GM23338 (cell line): Measurements from ENCODE around the gene PCBP4. TPM values are rescaled to one million over a fixed set of nuclear protein-coding genes. Genes with fewer than 3 reads are reported as not detected.

ENCODE experiments used
- ATAC-seq: fragments of 200-7000 bp; cut with Tn5 transposase; 3 replicates; pipeline ENCODE4 v1.9.1; 2020
- DNase-seq: peaks from one replicate; pipeline ENCODE4 v3.0.0-alpha.2; 2015; ENCODE audit warnings: low spot score
- H2AFZ ChIP-seq: fragments of 200-600 bp; sonication (generic); 2 replicates; pipeline ENCODE4 v1.8.0; 2016; ENCODE audit warnings: antibody characterized with exemption, mild to moderate bottlenecking, moderate library complexity
- H3F3A ChIP-seq: fragments of 200-600 bp; sonication (generic); replicated peaks from 2 replicates; pipeline ENCODE4 v1.8.0; 2017; ENCODE audit warnings: antibody characterized with exemption, mixed run types, low read depth
- H3K27ac ChIP-seq: fragments of 200-600 bp; sonication (generic); 2 replicates; pipeline ENCODE4 v1.6.1; 2016; ENCODE audit warnings: low read depth
- H3K27me3 ChIP-seq: fragments of 200-600 bp; sonication (generic); 2 replicates; pipeline ENCODE4 v1.8.0; 2016; ENCODE audit warnings: mild to moderate bottlenecking, mixed run types, moderate library complexity; ENCODE audit not compliant: insufficient read depth
- H3K36me3 ChIP-seq: fragments of 200-600 bp; sonication (generic); 2 replicates; pipeline ENCODE4 v1.8.0; 2016; ENCODE audit warnings: mild to moderate bottlenecking; ENCODE audit not compliant: insufficient read depth
- H3K4me1 ChIP-seq: fragments of 200-600 bp; sonication (generic); 2 replicates; pipeline ENCODE4 v1.8.0; 2016; ENCODE audit warnings: mild to moderate bottlenecking, moderate library complexity; ENCODE audit not compliant: insufficient read depth
- H3K4me2 ChIP-seq: fragments of 200-600 bp; sonication (generic); 2 replicates; pipeline ENCODE4 v1.7.1; 2017; ENCODE audit warnings: mixed run types
- H3K4me3 ChIP-seq: fragments of 200-600 bp; sonication (generic); 2 replicates; pipeline ENCODE4 v1.6.1; 2016; ENCODE audit warnings: mixed run types
- H3K79me2 ChIP-seq: fragments of 200-600 bp; sonication (generic); replicated peaks from 2 replicates; pipeline ENCODE4 v1.8.0; 2017; ENCODE audit warnings: mild to moderate bottlenecking; ENCODE audit not compliant: insufficient read depth
- H3K9me2 ChIP-seq: fragments of 200-600 bp; sonication (generic); 2 replicates; pipeline ENCODE4 v1.8.0; 2017; ENCODE audit not compliant: insufficient read depth
- H4K20me1 ChIP-seq: fragments of 200-600 bp; sonication (generic); replicated peaks from 2 replicates; pipeline ENCODE4 v1.8.0; 2017; ENCODE audit warnings: mild to moderate bottlenecking; ENCODE audit not compliant: insufficient read depth
- H3K27ac Mint-ChIP-seq: 2 replicates; pipeline ENCODE4 v1.8.0; 2020; ENCODE audit warnings: inconsistent platforms, mild to moderate bottlenecking, moderate library complexity, mixed read lengths
- H3K27me3 Mint-ChIP-seq: 3 replicates; pipeline ENCODE4 v1.8.0; 2022; ENCODE audit warnings: low read depth, mild to moderate bottlenecking, moderate library complexity, mixed read lengths, inconsistent platforms; ENCODE audit not compliant: insufficient read depth, poor library complexity
- H3K36me3 Mint-ChIP-seq: 3 replicates; pipeline ENCODE4 v1.8.0; 2021; ENCODE audit warnings: low read depth, mild to moderate bottlenecking, inconsistent platforms, moderate library complexity, mixed read lengths
- H3K4me1 Mint-ChIP-seq: 3 replicates; pipeline ENCODE4 v1.8.0; 2020; ENCODE audit warnings: mild to moderate bottlenecking, inconsistent platforms, mixed read lengths
- H3K4me3 Mint-ChIP-seq: 3 replicates; pipeline ENCODE4 v1.8.0; 2021; ENCODE audit warnings: moderate library complexity, mild to moderate bottlenecking, inconsistent platforms, mixed read lengths
- H3K9me3 Mint-ChIP-seq: 3 replicates; pipeline ENCODE4 v1.8.0; 2020; ENCODE audit warnings: moderate library complexity, mild to moderate bottlenecking, inconsistent platforms, mixed read lengths
- CREB1 ChIP-seq: fragments of 250-450 bp; sonication (Bioruptor Pico); IDR thresholded peaks from 2 replicates; pipeline ENCODE4 v1.5.0; 2020; ENCODE audit warnings: low read depth, mild to moderate bottlenecking, moderate library complexity
- CTCF ChIP-seq, 2 experiments: fragments of 200-600 bp in 1 of 2; sonication (generic) in 1 of 2; conservative IDR thresholded peaks; 2 replicates each; pipeline versions ENCODE4 v1.5.1 to v1.6.1; 2016 to 2017; ENCODE audit warnings: antibody characterized with exemption in 2 of 2, low read depth in 2 of 2, mild to moderate bottlenecking in 2 of 2, moderate library complexity in 1 of 2
- ETS1 ChIP-seq: IDR thresholded peaks from 2 replicates; pipeline ENCODE4 v1.6.1; 2016; ENCODE audit warnings: antibody characterized with exemption
- EZH2 ChIP-seq: fragments of 200-600 bp; sonication (generic); IDR thresholded peaks from one replicate; pipeline ENCODE4 v1.8.0; 2017; ENCODE audit warnings: antibody characterized with exemption, mild to moderate bottlenecking, low read depth; ENCODE audit not compliant: unreplicated experiment
- EZH2phosphoT487 ChIP-seq: fragments of 200-600 bp; sonication (generic); IDR thresholded peaks from one replicate; pipeline ENCODE4 v1.8.1; 2018; ENCODE audit warnings: antibody characterized with exemption; ENCODE audit not compliant: unreplicated experiment
- JUNB ChIP-seq: IDR thresholded peaks from one replicate; pipeline ENCODE4 v1.6.1; 2016; ENCODE audit warnings: antibody characterized with exemption; ENCODE audit not compliant: unreplicated experiment
- NANOG ChIP-seq: IDR thresholded peaks from 2 replicates; pipeline ENCODE4 v1.6.1; 2016; ENCODE audit warnings: antibody characterized with exemption, borderline replicate concordance
- POLR2AphosphoS5 ChIP-seq: IDR thresholded peaks from 2 replicates; pipeline ENCODE4 v1.6.1; 2016; ENCODE audit warnings: antibody characterized with exemption, low read depth
- REST ChIP-seq: IDR thresholded peaks from one replicate; pipeline ENCODE4 v1.6.1; 2018; ENCODE audit warnings: antibody characterized with exemption; ENCODE audit not compliant: unreplicated experiment
- STAT1 ChIP-seq: IDR thresholded peaks from one replicate; pipeline ENCODE4 v1.6.1; 2016; ENCODE audit warnings: antibody characterized with exemption; ENCODE audit not compliant: unreplicated experiment
- ZNF114 ChIP-seq: fragments of 250-450 bp; sonication (Bioruptor Pico); IDR thresholded peaks from 2 replicates; pipeline ENCODE4 v1.5.0; 2020; ENCODE audit warnings: mild to moderate bottlenecking, moderate library complexity
- ZNF331 ChIP-seq: fragments of 250-450 bp; sonication (Bioruptor Pico); IDR thresholded peaks from 2 replicates; pipeline ENCODE4 v1.5.0; 2020; ENCODE audit warnings: low read depth, mild to moderate bottlenecking, moderate library complexity
- ZNF462 ChIP-seq: fragments of 250-450 bp; sonication (Bioruptor Pico); IDR thresholded peaks from 2 replicates; pipeline ENCODE4 v1.5.0; 2020; ENCODE audit warnings: mild to moderate bottlenecking, moderate library complexity
- polyA plus RNA-seq: library from polyadenylated mRNA; unstranded; fragments of >200 nt; fragmentation: Nextera tagmentation; extraction: Ambion mirVana; gene quantifications from 2 replicates; pipeline ENCODE4 v1.2.1, GENCODE V29; 2016
- total RNA-seq: library from RNA; depleted of rRNA; stranded (reverse); fragments of >200 nt; shearing (Covaris generic); gene quantifications from 2 replicates; pipeline ENCODE4 v1.2.3, GENCODE V29; 2014

PCBP4 gene
- total and polyA plus RNA-seq, 2 experiments from 2014 or later = 11.8 to 37.6 TPM

- TF ChIP-seq POLR2AphosphoS5 = no peak
- no peak for TF ChIP-seq CTCF (conservative IDR thresholded peaks at IDR 0.05; ENCODE audit: low read depth in 2 of 2)
- no peak for TF ChIP-seq EZH2
- TF ChIP-seq ETS1 = no peak
- TF ChIP-seq CREB1 = no peak
- TF ChIP-seq NANOG = no peak
- no peak for TF ChIP-seq ZNF114 (CRISPR knock-in tag)
- TF ChIP-seq JUNB = no peak
- no peak for TF ChIP-seq ZNF331 (CRISPR knock-in tag)
- no peak for TF ChIP-seq EZH2phosphoT487
Measured at GRCh38 chr3:51953445-51953844, 13.8 kb downstream of the PCBP4 start (continued).

- DNase-seq (no peak), ATAC-seq (no peak)
- peaks cover 2% of the 10 kb centered on the region; the same call in 1 of the 3 replicates for H3K4me1 Mint-ChIP-seq
- no peak overlapping the region for H3K4me3 Mint-ChIP-seq
- Histone ChIP-seq H3K27me3 (peaks cover 44% of the 10 kb centered on the region), H2AFZ (no peak overlapping the region), H3K9me2 (no peaks in the 10 kb centered on the region), H3K27ac (no peak overlapping the region), H3F3A (no peaks in the 10 kb centered on the region), H3K36me3 (no peaks in the 10 kb centered on the region), H3K4me2 (no peak overlapping the region), H3K4me3 (no peak overlapping the region), H4K20me1 (no peaks in the 10 kb centered on the region), H3K79me2 (no peaks in the 10 kb centered on the region), H3K4me1 (no peaks in the 10 kb centered on the region)
- H3K9me3 Mint-ChIP-seq = no peaks in the 10 kb centered on the region
- peaks cover 38% of the 10 kb centered on the region for H3K27me3 Mint-ChIP-seq
- no peak overlapping the region for H3K27ac Mint-ChIP-seq
- no peaks in the 10 kb centered on the region for H3K36me3 Mint-ChIP-seq
- no peak for TF ChIP-seq EZH2
- no peak for TF ChIP-seq ZNF462 (CRISPR knock-in tag)
- no peak for TF ChIP-seq ZNF114 (CRISPR knock-in tag)
- TF ChIP-seq REST = no peak
- TF ChIP-seq CREB1 = no peak
- no peak for TF ChIP-seq STAT1
- TF ChIP-seq POLR2AphosphoS5 = no peak
- TF ChIP-seq NANOG = no peak
Measured at GRCh38 chr3:51950899-51951298, 16.4 kb downstream of the PCBP4 start.
